HepG2 (cell line): ENCODE data around the gene CLCN2. TPM values are rescaled to one million over a fixed set of nuclear protein-coding genes. Genes with fewer than 3 reads are reported as not detected.

Experiments
- AHR ChIP-seq: IDR thresholded peaks from 2 replicates; pipeline ENCODE4 v1.6.1; 2018; ENCODE audit warnings: missing genetic modification reagents, missing compliant biosample characterization
- BRD4 ChIP-seq: sonication (generic); formaldehyde crosslinking; IDR thresholded peaks from 2 replicates; pipeline ENCODE4 v1.4.0; 2020; ENCODE audit warnings: missing genetic modification reagents
- FOXA1 ChIP-seq, 2 experiments: fragments of 450-650 bp in 1 of 2; sonication (generic) in 1 of 2; formaldehyde crosslinking in 1 of 2; IDR thresholded peaks; 2 replicates each; pipeline versions ENCODE4 v1.4.0 to v1.6.1; 2016 to 2020; ENCODE audit warnings: missing genetic modification reagents in 1 of 2
- MAF1 ChIP-seq: sonication (generic); formaldehyde crosslinking; IDR thresholded peaks from 2 replicates; pipeline ENCODE4 v1.5.0; 2020; ENCODE audit warnings: missing genetic modification reagents, borderline replicate concordance
- MTA1 ChIP-seq: sonication (generic); formaldehyde crosslinking; IDR thresholded peaks from 2 replicates; pipeline ENCODE4 v1.4.0; 2020; ENCODE audit warnings: missing genetic modification reagents, mild to moderate bottlenecking, borderline replicate concordance
- NBN ChIP-seq: fragments of 450-650 bp; conservative IDR thresholded peaks from 2 replicates; pipeline ENCODE4 v1.6.1; 2017
- NCOA1 ChIP-seq: sonication (generic); formaldehyde crosslinking; IDR thresholded peaks from 2 replicates; pipeline ENCODE4 v1.9.0; 2021; ENCODE audit warnings: missing genetic modification reagents
- NFIC ChIP-seq: IDR thresholded peaks from 2 replicates; pipeline ENCODE4 v1.6.1; 2012; ENCODE audit warnings: mild to moderate bottlenecking, low read length, inconsistent platforms
- NFKBIZ ChIP-seq: IDR thresholded peaks from 2 replicates; pipeline ENCODE4 v1.6.1; 2018; ENCODE audit warnings: missing genetic modification reagents, missing compliant biosample characterization
- POLR2AphosphoS5 ChIP-seq: IDR thresholded peaks from 2 replicates; pipeline ENCODE4 v1.6.1; 2012; ENCODE audit warnings: low read depth, low read length
- RBM39 ChIP-seq: fragments of 200-400 bp; formaldehyde crosslinking; IDR thresholded peaks from one replicate; pipeline ENCODE4 v1.6.1; 2018; ENCODE audit warnings: antibody characterized with exemption, mild to moderate bottlenecking, low read depth, low read length; ENCODE audit not compliant: poor library complexity, severe bottlenecking
- SP5 ChIP-seq: IDR thresholded peaks from 2 replicates; pipeline ENCODE4 v1.6.1; 2016; ENCODE audit warnings: low read depth, borderline replicate concordance
- YEATS2 ChIP-seq: sonication (generic); formaldehyde crosslinking; IDR thresholded peaks from 2 replicates; pipeline ENCODE4 v1.4.0; 2020; ENCODE audit warnings: missing genetic modification reagents, borderline replicate concordance
- ZBTB1 ChIP-seq: sonication (generic); formaldehyde crosslinking; IDR thresholded peaks from 2 replicates; pipeline ENCODE4 v1.4.0; 2020; ENCODE audit warnings: missing genetic modification reagents, borderline replicate concordance
- ZBTB8A ChIP-seq: sonication (generic); formaldehyde crosslinking; IDR thresholded peaks from 2 replicates; pipeline ENCODE4 v1.4.0; 2020; ENCODE audit warnings: mild to moderate bottlenecking, low read depth, missing genetic modification reagents, borderline replicate concordance
- ZFP82 ChIP-seq: sonication (generic); formaldehyde crosslinking; IDR thresholded peaks from 2 replicates; pipeline ENCODE4 v1.5.1; 2020; ENCODE audit warnings: mild to moderate bottlenecking, missing genetic modification reagents, borderline replicate concordance
- ZNF12 ChIP-seq: sonication (generic); formaldehyde crosslinking; IDR thresholded peaks from 2 replicates; pipeline ENCODE4 v1.5.0; 2020; ENCODE audit warnings: missing genetic modification reagents
- ZNF354B ChIP-seq: sonication (generic); formaldehyde crosslinking; IDR thresholded peaks from 2 replicates; pipeline ENCODE4 v1.8.0; 2022; ENCODE audit warnings: mild to moderate bottlenecking, missing genetic modification reagents
- polyA plus RNA-seq, 8 experiments: library from polyadenylated mRNA; depleted of rRNA in 3 of 8; stranded (reverse) in 7 of 8; unstranded in 1 of 8; fragments of >200 nt; fragmentation: Illumina TruSeq in 4 of 8; extraction: Trizol in 4 of 8; gene quantifications; 2 replicates each; pipeline versions ENCODE4 v1.2.1 to v1.2.3, GENCODE V29; 2011 to 2016; ENCODE audit warnings: low read depth in 4 of 8, missing spikeins in 1 of 8, mixed read lengths in 1 of 8; ENCODE audit not compliant: insufficient read depth in 1 of 8
- total RNA-seq, 5 experiments: library from RNA; depleted of rRNA; stranded (reverse); fragments of >200 nt; fragmentation: Illumina TruSeq; extraction: Trizol; gene quantifications; 2 replicates each; pipeline ENCODE4 v1.2.3, GENCODE V29; 2016; ENCODE audit warnings: low read depth in 1 of 5
- TF ChIP-seq, protein P1 (sequence below): sonication (generic); formaldehyde crosslinking; IDR thresholded peaks from 2 replicates; pipeline ENCODE4 v1.4.0; 2020; ENCODE audit warnings: missing genetic modification reagents, mild to moderate bottlenecking, borderline replicate concordance
- TF ChIP-seq, protein P2 (sequence below): IDR thresholded peaks from 2 replicates; pipeline ENCODE4 v1.6.1; 2016; ENCODE audit warnings: low read depth, control low read depth
- TF ChIP-seq, protein P3 (sequence below): sonication (generic); formaldehyde crosslinking; IDR thresholded peaks from 2 replicates; pipeline ENCODE4 v1.8.0; 2022; ENCODE audit warnings: mild to moderate bottlenecking, missing genetic modification reagents, moderate library complexity
- TF ChIP-seq, protein P4 (sequence below): sonication (generic); formaldehyde crosslinking; IDR thresholded peaks from 2 replicates; pipeline ENCODE4 v1.5.0; 2020; ENCODE audit warnings: missing genetic modification reagents, mild to moderate bottlenecking, borderline replicate concordance
- TF ChIP-seq, protein P5 (sequence below): sonication (generic); formaldehyde crosslinking; IDR thresholded peaks from 2 replicates; pipeline ENCODE4 v1.4.0; 2020; ENCODE audit warnings: missing genetic modification reagents

CLCN2 gene
- total and polyA plus RNA-seq, 2 of the 13 experiments (the other 11 are each of a cell fraction or from before 2014, with no cell fraction given): 11.4 to 13.5 TPM

- TF ChIP-seq ZNF354B (CRISPR knock-in tag) (no peak), MAF1 (CRISPR knock-in tag) (0 out of 2 replicates have a peak, but pooled peaks have one; percentile 23), AHR (no peak), ZBTB8A (no peak), ZNF12 (CRISPR knock-in tag) (no peak), POLR2AphosphoS5 (0 out of 2 replicates have a peak, but pooled peaks have one; percentile 49), NBN (no peak), MTA1 (no peak), SP5 (CRISPR knock-in tag) (peak; percentile 54; the same call in 1 of the 2 replicates), ZBTB1 (no peak), NFIC (no peak), FOXA1 (IDR thresholded peaks at IDR 0.05) (no peak), FOXA1 (CRISPR knock-in tag; IDR thresholded peaks at IDR 0.05) (no peak), NCOA1 (CRISPR knock-in tag) (no peak), YEATS2 (CRISPR knock-in tag) (no peak), BRD4 (CRISPR knock-in tag) (no peak), NFKBIZ (CRISPR knock-in tag) (no peak), ZFP82 (peak; percentile 23; the same call in 1 of the 2 replicates), RBM39 (no peak)
- TF ChIP-seq, protein P1, sequence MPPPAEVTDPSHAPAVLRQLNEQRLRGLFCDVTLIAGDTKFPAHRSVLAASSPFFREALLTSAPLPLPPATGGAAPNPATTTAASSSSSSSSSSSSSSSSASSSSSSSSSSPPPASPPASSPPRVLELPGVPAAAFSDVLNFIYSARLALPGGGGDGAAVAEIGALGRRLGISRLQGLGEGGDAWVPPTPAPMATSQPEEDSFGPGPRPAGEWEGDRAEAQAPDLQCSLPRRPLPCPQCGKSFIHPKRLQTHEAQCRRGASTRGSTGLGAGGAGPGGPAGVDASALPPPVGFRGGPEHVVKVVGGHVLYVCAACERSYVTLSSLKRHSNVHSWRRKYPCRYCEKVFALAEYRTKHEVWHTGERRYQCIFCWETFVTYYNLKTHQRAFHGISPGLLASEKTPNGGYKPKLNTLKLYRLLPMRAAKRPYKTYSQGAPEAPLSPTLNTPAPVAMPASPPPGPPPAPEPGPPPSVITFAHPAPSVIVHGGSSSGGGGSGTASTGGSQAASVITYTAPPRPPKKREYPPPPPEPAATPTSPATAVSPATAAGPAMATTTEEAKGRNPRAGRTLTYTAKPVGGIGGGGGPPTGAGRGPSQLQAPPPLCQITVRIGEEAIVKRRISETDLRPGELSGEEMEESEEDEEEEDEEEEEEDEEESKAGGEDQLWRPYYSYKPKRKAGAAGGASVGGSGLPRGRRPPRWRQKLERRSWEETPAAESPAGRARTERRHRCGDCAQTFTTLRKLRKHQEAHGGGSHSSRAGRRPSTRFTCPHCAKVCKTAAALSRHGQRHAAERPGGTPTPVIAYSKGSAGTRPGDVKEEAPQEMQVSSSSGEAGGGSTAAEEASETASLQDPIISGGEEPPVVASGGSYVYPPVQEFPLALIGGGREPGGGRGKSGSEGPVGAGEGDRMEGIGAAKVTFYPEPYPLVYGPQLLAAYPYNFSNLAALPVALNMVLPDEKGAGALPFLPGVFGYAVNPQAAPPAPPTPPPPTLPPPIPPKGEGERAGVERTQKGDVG (CRISPR knock-in tag): 0 out of 2 replicates have a peak, but pooled peaks have one; percentile 7
- TF ChIP-seq, protein P2, sequence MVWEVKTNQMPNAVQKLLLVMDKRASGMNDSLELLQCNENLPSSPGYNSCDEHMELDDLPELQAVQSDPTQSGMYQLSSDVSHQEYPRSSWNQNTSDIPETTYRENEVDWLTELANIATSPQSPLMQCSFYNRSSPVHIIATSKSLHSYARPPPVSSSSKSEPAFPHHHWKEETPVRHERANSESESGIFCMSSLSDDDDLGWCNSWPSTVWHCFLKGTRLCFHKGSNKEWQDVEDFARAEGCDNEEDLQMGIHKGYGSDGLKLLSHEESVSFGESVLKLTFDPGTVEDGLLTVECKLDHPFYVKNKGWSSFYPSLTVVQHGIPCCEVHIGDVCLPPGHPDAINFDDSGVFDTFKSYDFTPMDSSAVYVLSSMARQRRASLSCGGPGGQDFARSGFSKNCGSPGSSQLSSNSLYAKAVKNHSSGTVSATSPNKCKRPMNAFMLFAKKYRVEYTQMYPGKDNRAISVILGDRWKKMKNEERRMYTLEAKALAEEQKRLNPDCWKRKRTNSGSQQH (CRISPR knock-in tag): no peak
- TF ChIP-seq, protein P3, sequence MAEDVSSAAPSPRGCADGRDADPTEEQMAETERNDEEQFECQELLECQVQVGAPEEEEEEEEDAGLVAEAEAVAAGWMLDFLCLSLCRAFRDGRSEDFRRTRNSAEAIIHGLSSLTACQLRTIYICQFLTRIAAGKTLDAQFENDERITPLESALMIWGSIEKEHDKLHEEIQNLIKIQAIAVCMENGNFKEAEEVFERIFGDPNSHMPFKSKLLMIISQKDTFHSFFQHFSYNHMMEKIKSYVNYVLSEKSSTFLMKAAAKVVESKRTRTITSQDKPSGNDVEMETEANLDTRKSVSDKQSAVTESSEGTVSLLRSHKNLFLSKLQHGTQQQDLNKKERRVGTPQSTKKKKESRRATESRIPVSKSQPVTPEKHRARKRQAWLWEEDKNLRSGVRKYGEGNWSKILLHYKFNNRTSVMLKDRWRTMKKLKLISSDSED: no peak
- TF ChIP-seq, protein P4, sequence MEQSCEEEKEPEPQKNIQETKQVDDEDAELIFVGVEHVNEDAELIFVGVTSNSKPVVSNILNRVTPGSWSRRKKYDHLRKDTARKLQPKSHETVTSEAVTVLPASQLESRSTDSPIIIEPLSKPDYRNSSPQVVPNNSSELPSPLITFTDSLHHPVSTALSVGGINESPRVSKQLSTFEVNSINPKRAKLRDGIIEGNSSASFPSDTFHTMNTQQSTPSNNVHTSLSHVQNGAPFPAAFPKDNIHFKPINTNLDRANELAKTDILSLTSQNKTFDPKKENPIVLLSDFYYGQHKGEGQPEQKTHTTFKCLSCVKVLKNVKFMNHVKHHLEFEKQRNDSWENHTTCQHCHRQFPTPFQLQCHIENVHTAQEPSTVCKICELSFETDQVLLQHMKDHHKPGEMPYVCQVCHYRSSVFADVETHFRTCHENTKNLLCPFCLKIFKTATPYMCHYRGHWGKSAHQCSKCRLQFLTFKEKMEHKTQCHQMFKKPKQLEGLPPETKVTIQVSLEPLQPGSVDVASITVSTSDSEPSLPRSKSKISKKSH (CRISPR knock-in tag): no peak
- TF ChIP-seq, protein P5, sequence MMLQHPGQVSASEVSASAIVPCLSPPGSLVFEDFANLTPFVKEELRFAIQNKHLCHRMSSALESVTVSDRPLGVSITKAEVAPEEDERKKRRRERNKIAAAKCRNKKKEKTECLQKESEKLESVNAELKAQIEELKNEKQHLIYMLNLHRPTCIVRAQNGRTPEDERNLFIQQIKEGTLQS (CRISPR knock-in tag): peak; percentile 22; the same call in 1 of the 2 replicates
Observed at GRCh38 chr3:184361532-184361931, at the start of gene CLCN2, which contains the start of gene POLR2H (continued).
